H1 (cell line): Measurements from ENCODE around the gene CMTM1. TPM values are rescaled to one million over a fixed set of nuclear protein-coding genes. Genes with fewer than 3 reads are reported as not detected.

ENCODE experiments used
- CTCF ChIA-PET: fragments of 300-600 bp; sonication (Branson Sonifier 250); formaldehyde crosslinking; loops from one replicate; lab custom pipeline; 2021; ENCODE audit not compliant: partially characterized antibody; lab: Charles Lee
- POLR2A ChIA-PET: fragments of 300-600 bp; sonication (Branson Sonifier 250); formaldehyde crosslinking; loops from one replicate; lab custom pipeline; 2021; ENCODE audit warnings: inconsistent platforms; ENCODE audit not compliant: partially characterized antibody; lab: Charles Lee
- DNase-seq, 2 experiments: peaks; one replicate each; pipeline versions ENCODE4 v3.0.0 to v3.0.0-alpha.2; 2010 to 2022; ENCODE audit warnings: low spot score in 2 of 2, low read depth in 1 of 2, mixed read lengths in 1 of 2
- FAIRE-seq: peaks from 2 replicates; lab custom pipeline; 2011; peaks lifted over from hg19 to GRCh38; lab: Jason Lieb, UNC
- H2AFZ ChIP-seq: 2 replicates; pipeline ENCODE4 v1.8.1; 2012; ENCODE audit warnings: low read length, inconsistent platforms
- H2AK5ac ChIP-seq: 2 replicates; pipeline ENCODE4 v1.6.1; 2013; ENCODE audit warnings: low read depth, low read length
- H2BK120ac ChIP-seq: replicated peaks from 2 replicates; pipeline ENCODE3; 2013; ENCODE audit warnings: low read depth, low read length, inconsistent platforms
- H2BK12ac ChIP-seq: 2 replicates; pipeline ENCODE4 v1.6.1; 2013; ENCODE audit warnings: low read depth, low read length
- H2BK15ac ChIP-seq: 2 replicates; pipeline ENCODE4 v1.6.1; 2013; ENCODE audit warnings: low read length
- H2BK20ac ChIP-seq: 2 replicates; pipeline ENCODE4 v1.6.1; 2013; ENCODE audit warnings: low read length
- H2BK5ac ChIP-seq: 2 replicates; pipeline ENCODE4 v1.6.1; 2013; ENCODE audit warnings: low read depth, low read length
- H3K14ac ChIP-seq: 2 replicates; pipeline ENCODE4 v1.6.1; 2013; ENCODE audit warnings: inconsistent platforms; ENCODE audit not compliant: insufficient read length
- H3K18ac ChIP-seq: 2 replicates; pipeline ENCODE4 v1.6.1; 2013; ENCODE audit warnings: low read length; ENCODE audit errors: extremely low read depth
- H3K23ac ChIP-seq: 2 replicates; pipeline ENCODE4 v1.6.1; 2013; ENCODE audit warnings: inconsistent platforms; ENCODE audit not compliant: insufficient read length
- H3K23me2 ChIP-seq: 2 replicates; pipeline ENCODE4 v1.6.1; 2013; ENCODE audit warnings: low read depth, low read length
- H3K27ac ChIP-seq: 2 replicates; pipeline ENCODE4 v1.6.1; 2011; ENCODE audit warnings: low read depth, low read length, inconsistent platforms
- H3K27me3 ChIP-seq, 4 experiments: replicated peaks in 1 of 4; 1 replicate in 1 of 4; 2 replicates in 3 of 4; pipeline versions ENCODE4 v1.6.1 to v1.8.1; 2011 to 2013; ENCODE audit warnings: low read length in 3 of 4, mild to moderate bottlenecking in 3 of 4, inconsistent platforms in 2 of 4, mixed read lengths in 2 of 4, moderate library complexity in 1 of 4; ENCODE audit not compliant: control insufficient read depth in 3 of 4, insufficient read depth in 3 of 4; ENCODE audit errors: extremely low read depth in 1 of 4
- H3K36me3 ChIP-seq, 4 experiments: 2 replicates each; pipeline versions ENCODE4 v1.6.1 to v1.8.1; 2011 to 2013; ENCODE audit warnings: mild to moderate bottlenecking in 4 of 4, low read length in 3 of 4, moderate library complexity in 2 of 4, control low read depth in 1 of 4, inconsistent platforms in 1 of 4; ENCODE audit not compliant: insufficient read depth in 4 of 4, control insufficient read depth in 2 of 4
- H3K4ac ChIP-seq: replicated peaks from 2 replicates; pipeline ENCODE3; 2013; ENCODE audit warnings: low read length, low read depth, mixed read lengths, inconsistent platforms; ENCODE audit not compliant: insufficient read length
- H3K4me1 ChIP-seq, 4 experiments: replicated peaks in 1 of 4; 1 replicate in 1 of 4; 2 replicates in 3 of 4; pipeline versions ENCODE4 v1.6.1 to v1.8.1; 2011 to 2013; ENCODE audit warnings: low read length in 3 of 4, inconsistent platforms in 2 of 4, mixed read lengths in 1 of 4; ENCODE audit not compliant: insufficient read depth in 4 of 4, control insufficient read depth in 3 of 4
- H3K4me2 ChIP-seq, 2 experiments: 2 replicates each; pipeline versions ENCODE4 v1.6.1 to v1.8.1; 2011 to 2013; ENCODE audit warnings: low read depth in 2 of 2, low read length in 2 of 2, control low read depth in 1 of 2, inconsistent platforms in 1 of 2, mild to moderate bottlenecking in 1 of 2; ENCODE audit not compliant: insufficient read depth in 1 of 2
- H3K4me3 ChIP-seq, 4 experiments: fragments of 200-600, 300-600 bp in 1 of 4; sonication (generic), shearing (Covaris generic), sonication (Bioruptor Twin) in 1 of 4; 2 replicates each; pipeline versions ENCODE4 v1.5.1 to v1.8.1; 2011 to 2016; ENCODE audit warnings: low read length in 4 of 4, low read depth in 3 of 4, control low read depth in 2 of 4, inconsistent platforms in 2 of 4, mild to moderate bottlenecking in 2 of 4, mixed read lengths in 1 of 4, moderate library complexity in 1 of 4; ENCODE audit not compliant: insufficient read depth in 2 of 4; ENCODE audit errors: extremely low read depth in 1 of 4
- H3K56ac ChIP-seq: replicated peaks from 2 replicates; pipeline ENCODE3; 2013; ENCODE audit warnings: low read depth, mild to moderate bottlenecking, mixed read lengths, low read length, inconsistent platforms; ENCODE audit not compliant: insufficient read length
- H3K79me1 ChIP-seq: 2 replicates; pipeline ENCODE4 v1.6.1; 2013; ENCODE audit warnings: low read depth, low read length, control low read depth
- H3K79me2 ChIP-seq, 2 experiments: 2 replicates each; pipeline versions ENCODE4 v1.6.1 to v1.8.1; 2012 to 2013; ENCODE audit warnings: low read length in 2 of 2, mild to moderate bottlenecking in 2 of 2, inconsistent platforms in 1 of 2; ENCODE audit not compliant: insufficient read depth in 2 of 2, control insufficient read depth in 1 of 2
- H3K9ac ChIP-seq, 4 experiments: replicated peaks in 1 of 4; 1 replicate in 1 of 4; 2 replicates in 3 of 4; pipeline versions ENCODE4 v1.6.1 to v1.8.1; 2011 to 2013; ENCODE audit warnings: low read depth in 3 of 4, low read length in 3 of 4, control low read depth in 2 of 4, mild to moderate bottlenecking in 2 of 4, moderate library complexity in 2 of 4, inconsistent platforms in 1 of 4; ENCODE audit errors: extremely low read depth in 1 of 4
- H3K9me3 ChIP-seq, 2 experiments: 2 replicates each; pipeline versions ENCODE4 v1.6.1 to v1.8.1; 2012 to 2013; ENCODE audit warnings: mild to moderate bottlenecking in 2 of 2, moderate library complexity in 2 of 2, control low read depth in 1 of 2, inconsistent platforms in 1 of 2, low read depth in 1 of 2, low read length in 1 of 2, mixed read lengths in 1 of 2; ENCODE audit not compliant: insufficient read depth in 2 of 2
- H4K20me1 ChIP-seq, 2 experiments: replicated peaks in 1 of 2; 2 replicates each; pipeline versions ENCODE3 to v1.8.1; 2011 to 2013; ENCODE audit warnings: inconsistent platforms in 2 of 2, low read length in 2 of 2, mild to moderate bottlenecking in 1 of 2; ENCODE audit not compliant: insufficient read depth in 2 of 2, control insufficient read depth in 1 of 2
- H4K5ac ChIP-seq: 2 replicates; pipeline ENCODE4 v1.6.1; 2013; ENCODE audit warnings: low read length, low read depth, mixed read lengths, inconsistent platforms; ENCODE audit not compliant: insufficient read length
- H4K8ac ChIP-seq: 2 replicates; pipeline ENCODE4 v1.8.0; 2013; ENCODE audit warnings: mild to moderate bottlenecking, moderate library complexity, low read length, inconsistent platforms; ENCODE audit not compliant: insufficient read depth; ENCODE audit errors: extremely low read depth
- H4K91ac ChIP-seq: replicated peaks from 2 replicates; pipeline ENCODE3; 2013; ENCODE audit warnings: low read length, mixed read lengths, inconsistent platforms; ENCODE audit not compliant: insufficient read length
- ASH2L ChIP-seq: fragments of 200-600, 300-600 bp; sonication (generic); IDR thresholded peaks from one replicate; pipeline ENCODE4 v1.7.1; 2017; ENCODE audit warnings: low read length
- CBX5 ChIP-seq: fragments of 300-800, 300-1000 bp; sonication (generic); IDR thresholded peaks from 2 replicates; pipeline ENCODE4 v1.7.1; 2016; ENCODE audit warnings: antibody characterized with exemption, low read length, low read depth
- CHD1 ChIP-seq: IDR thresholded peaks from 2 replicates; pipeline ENCODE4 v1.6.1; 2012; ENCODE audit warnings: low read depth, low read length, improper control_type of control experiment
- CTBP2 ChIP-seq: IDR thresholded peaks from 2 replicates; pipeline ENCODE4 v1.7.0; 2011; ENCODE audit warnings: borderline replicate concordance, mild to moderate bottlenecking, moderate library complexity, mixed read lengths, low read length; ENCODE audit not compliant: insufficient read depth, insufficient read length
- HDAC2 ChIP-seq, 2 experiments: fragments of 300-600 bp in 1 of 2; sonication (generic) in 1 of 2; IDR thresholded peaks; 2 replicates each; pipeline ENCODE4 v1.6.1; 2011 to 2012; ENCODE audit warnings: low read depth in 2 of 2, low read length in 2 of 2, mild to moderate bottlenecking in 2 of 2, moderate library complexity in 2 of 2, borderline replicate concordance in 1 of 2, inconsistent platforms in 1 of 2
- HDAC6 ChIP-seq: IDR thresholded peaks from one replicate; pipeline ENCODE4 v1.7.1; 2012; ENCODE audit warnings: low read depth, mild to moderate bottlenecking, inconsistent platforms, low read length, moderate library complexity
- KDM1A ChIP-seq: fragments of 200-600, 300-600 bp; sonication (generic); IDR thresholded peaks from 2 replicates; pipeline ENCODE4 v1.7.1; 2016; ENCODE audit warnings: mild to moderate bottlenecking, low read length, borderline replicate concordance
- MAFK ChIP-seq: IDR thresholded peaks from 2 replicates; pipeline ENCODE4 v1.6.1; 2012; ENCODE audit warnings: low read depth, mild to moderate bottlenecking, improper control_type of control experiment, low read length
- SAP30 ChIP-seq: fragments of 300-600 bp; sonication (generic); IDR thresholded peaks from 2 replicates; pipeline ENCODE4 v1.7.1; 2012; ENCODE audit warnings: low read length, moderate library complexity, mild to moderate bottlenecking, inconsistent platforms; ENCODE audit not compliant: insufficient read depth, insufficient replicate concordance
- TAF1 ChIP-seq: IDR thresholded peaks from 2 replicates; pipeline ENCODE4 v1.6.1; 2011; ENCODE audit warnings: mild to moderate bottlenecking, low read depth, low read length
- YY1 ChIP-seq: IDR thresholded peaks from 2 replicates; pipeline ENCODE4 v1.6.1; 2011; ENCODE audit warnings: low read depth, mild to moderate bottlenecking, low read length
- WGBS, 2 experiments: shearing (Covaris generic) in 1 of 2; methylation state at CpG; one replicate each; pipeline versions ENCODE4 v1.1.6 to v1.1.7; 2013 to 2015; ENCODE audit warnings: low lambda C conversion rate in 2 of 2, mixed read lengths in 2 of 2, inconsistent platforms in 1 of 2, low coverage in 1 of 2, missing lambda C conversion rate in 1 of 2; ENCODE audit not compliant: insufficient replicate concordance in 2 of 2, insufficient coverage in 1 of 2, insufficient read length in 1 of 2; ENCODE audit errors: extremely low coverage in 1 of 2, missing lambda C conversion rate in 1 of 2; 5-methylcytosine and 5-hydroxymethylcytosine counted together
- polyA plus RNA-seq, 7 experiments: library from polyadenylated mRNA; depleted of rRNA in 3 of 7; stranded (reverse) in 5 of 7; unstranded in 2 of 7; fragments of >200 nt in 5 of 7; fragments of 200-250 nt in 2 of 7; gene quantifications; 1 replicate in 5 of 7; 2 replicates in 1 of 7; 4 replicates in 1 of 7; pipeline versions ENCODE4 v1.2.1 to v1.2.3, GENCODE V29; 2011 to 2013; ENCODE audit warnings: missing spikeins in 2 of 7, mixed read lengths in 2 of 7
- total RNA-seq: library from RNA; stranded (reverse); fragmentation: NEBNext Ultra II Directional; extraction: Animal tissue kit (Norgen Biotek cat#: 25700); gene quantifications from 2 replicates; pipeline ENCODE4 v1.2.1, GENCODE V29; 2021

CMTM1 gene
- total and polyA plus RNA-seq, 2 of the 8 experiments (the other 6 are each of a cell fraction or from before 2014, with no cell fraction given) = 1.2 to 2.0 TPM

- WGBS, 2 experiments = 54% methylated on average over 77 of the region's 77 CpGs; no CpG with 5 or more reads in 1 of the 2 experiments
- CTCF ChIA-PET = interaction anchor here (0.9 to 4.7 kb wide), 12 partner anchors 10 to 234 kb away, joined by 3 to 30 read pairs (median 4); no protein-coding TSS in a partner anchor
- no peak for TF ChIP-seq CBX5
- no peak for TF ChIP-seq YY1
- no peak for TF ChIP-seq TAF1
- no peak for TF ChIP-seq HDAC2 (IDR thresholded peaks at IDR 0.05; ENCODE audit: borderline replicate concordance in 1 of 2, low read depth in 2 of 2, low read length in 2 of 2)
- no peak for TF ChIP-seq CHD1
- TF ChIP-seq ASH2L = peak; percentile 59
- no peak for TF ChIP-seq KDM1A
- TF ChIP-seq SAP30 = no peak
- no peak for TF ChIP-seq MAFK
- no peak for TF ChIP-seq HDAC6
- TF ChIP-seq CTBP2 = no peak
Observed at GRCh38 chr16:66578651-66579531, 12.7 kb downstream of the CMTM1 start, which contains the start of gene CMTM2. Gene CMTM2 (plus strand): TSS chr16:66579463. CDS start chr16:66579608, 145 bp downstream.

More at GRCh38 chr16:66578651-66579531, 12.7 kb downstream of the CMTM1 start, which contains the start of gene CMTM2:
- no peak within 1 kb of the TSS for H3K56ac ChIP-seq
- no peak within 1 kb of the TSS; the same call in 1 of the 2 replicates for H2AFZ ChIP-seq
- no peaks in the 10 kb centered on the region for H3K9me3 ChIP-seq
- H3K23ac ChIP-seq = no peak within 1 kb of the TSS
- no peak within 1 kb of the TSS for H4K5ac ChIP-seq
- H3K79me2 ChIP-seq = no peaks in the 10 kb centered on the region
- peaks cover 0 to 11% (median 10%) of the 10 kb centered on the region in 4 experiments for H3K4me1 ChIP-seq
- 0 out of 2 replicates have a peak within 1 kb of the TSS, but pooled peaks have one; percentile 22 for H3K18ac ChIP-seq
- no peak within 1 kb of the TSS for H4K91ac ChIP-seq
- H3K36me3 ChIP-seq = no peaks in the 10 kb centered on the region
- no peak within 1 kb of the TSS for H2BK120ac ChIP-seq
- H2BK5ac ChIP-seq = no peak within 1 kb of the TSS
- peak within 1 kb of the TSS; percentile 7 to 52 (median 18); a peak in 5 of 8 replicates for H3K4me3 ChIP-seq
- DNase-seq (peak in 1 of 2 experiments; percentile 64), FAIRE-seq (no peak)
- peaks cover 19 to 30% (median 27%) of the 10 kb centered on the region in 4 experiments for H3K27me3 ChIP-seq
- H4K20me1 ChIP-seq = no peaks in the 10 kb centered on the region
- POLR2A ChIA-PET = interaction anchor here (0.7 to 1.8 kb wide), 3 partner anchors 8 to 47 kb away, joined by 3 to 7 read pairs (median 4); partner anchors contain the start of gene CKLF
- H3K79me1 ChIP-seq = no peaks in the 10 kb centered on the region
- H2BK15ac ChIP-seq = no peak within 1 kb of the TSS
- no peak within 1 kb of the TSS for H2AK5ac ChIP-seq
- no peak within 1 kb of the TSS for H3K4ac ChIP-seq
- no peak within 1 kb of the TSS for H3K14ac ChIP-seq
- 0 out of 2 replicates have a peak within 1 kb of the TSS, but pooled peaks have one; percentile 51 for H2BK12ac ChIP-seq
- no peak within 1 kb of the TSS for H3K9ac ChIP-seq
- H2BK20ac ChIP-seq = 0 out of 2 replicates have a peak within 1 kb of the TSS, but pooled peaks have one; percentile 69
- peak within 1 kb of the TSS; percentile 77 for H4K8ac ChIP-seq
- no peak within 1 kb of the TSS for H3K27ac ChIP-seq
- peaks cover 4% of the 10 kb centered on the region for H3K23me2 ChIP-seq
- peak within 1 kb of the TSS; percentile 69 to 74 for H3K4me2 ChIP-seq
